ENCODE data around the gene PNLIPRP1.

Gene PNLIPRP1

DNA sequence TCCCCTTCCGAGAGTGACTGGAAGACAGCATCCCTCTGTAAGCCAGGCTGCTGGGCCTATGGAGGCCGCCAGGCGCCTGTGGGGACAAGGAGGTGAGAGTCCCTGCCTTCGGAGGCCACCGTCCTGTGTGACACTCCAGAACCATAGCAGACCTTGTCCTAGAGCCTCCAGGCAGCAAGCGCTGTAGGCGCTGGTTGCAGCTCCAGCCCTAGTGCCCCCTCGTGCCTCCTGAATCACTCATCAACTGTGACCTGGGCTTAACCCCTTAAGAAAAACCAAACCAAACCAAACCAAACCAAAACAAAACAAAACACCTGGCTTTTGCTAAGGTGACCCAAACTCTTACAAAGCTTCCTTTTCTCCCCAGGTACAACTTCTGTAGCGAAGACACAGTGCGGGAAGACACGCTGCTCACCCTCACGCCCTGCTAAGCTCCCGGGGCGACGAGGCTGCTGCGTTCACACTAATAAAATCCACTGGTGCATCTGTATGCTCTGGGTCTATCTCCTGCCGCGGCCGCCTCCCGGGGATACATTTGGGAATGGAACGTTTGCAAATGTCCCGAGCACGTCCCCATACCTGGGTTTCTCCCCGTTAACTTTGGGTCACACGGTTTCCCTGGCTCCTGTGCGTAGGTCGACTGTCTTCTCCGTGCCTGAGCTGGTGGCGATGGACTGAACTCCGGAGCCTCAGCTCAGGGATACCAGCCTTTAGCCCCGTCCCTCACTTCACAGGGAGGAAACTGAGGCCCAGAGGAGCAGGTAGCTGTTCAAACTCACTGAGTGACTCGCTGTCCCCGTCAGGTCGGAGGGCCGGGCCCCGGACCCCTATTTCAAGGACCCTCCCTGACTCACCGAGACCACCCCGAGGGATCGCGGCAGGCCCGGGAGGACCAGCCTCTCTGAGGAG lies 18.2 kb downstream of the PNLIPRP1 start:
- TF ChIP-seq, protein P1, sequence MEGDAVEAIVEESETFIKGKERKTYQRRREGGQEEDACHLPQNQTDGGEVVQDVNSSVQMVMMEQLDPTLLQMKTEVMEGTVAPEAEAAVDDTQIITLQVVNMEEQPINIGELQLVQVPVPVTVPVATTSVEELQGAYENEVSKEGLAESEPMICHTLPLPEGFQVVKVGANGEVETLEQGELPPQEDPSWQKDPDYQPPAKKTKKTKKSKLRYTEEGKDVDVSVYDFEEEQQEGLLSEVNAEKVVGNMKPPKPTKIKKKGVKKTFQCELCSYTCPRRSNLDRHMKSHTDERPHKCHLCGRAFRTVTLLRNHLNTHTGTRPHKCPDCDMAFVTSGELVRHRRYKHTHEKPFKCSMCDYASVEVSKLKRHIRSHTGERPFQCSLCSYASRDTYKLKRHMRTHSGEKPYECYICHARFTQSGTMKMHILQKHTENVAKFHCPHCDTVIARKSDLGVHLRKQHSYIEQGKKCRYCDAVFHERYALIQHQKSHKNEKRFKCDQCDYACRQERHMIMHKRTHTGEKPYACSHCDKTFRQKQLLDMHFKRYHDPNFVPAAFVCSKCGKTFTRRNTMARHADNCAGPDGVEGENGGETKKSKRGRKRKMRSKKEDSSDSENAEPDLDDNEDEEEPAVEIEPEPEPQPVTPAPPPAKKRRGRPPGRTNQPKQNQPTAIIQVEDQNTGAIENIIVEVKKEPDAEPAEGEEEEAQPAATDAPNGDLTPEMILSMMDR (IDR thresholded peaks at IDR 0.05; ENCODE audit: extremely low read depth, insufficient read depth, missing control alignments) = no peak
- in situ Hi-C loops (cut with MboI; ENCODE audit: low pct_unique_long_range_greater_than_20kb, low sequenced_read_pairs, unreplicated experiment) = no loop called here
- DNase-seq (ENCODE audit: low spot score) = no peak

DNA sequence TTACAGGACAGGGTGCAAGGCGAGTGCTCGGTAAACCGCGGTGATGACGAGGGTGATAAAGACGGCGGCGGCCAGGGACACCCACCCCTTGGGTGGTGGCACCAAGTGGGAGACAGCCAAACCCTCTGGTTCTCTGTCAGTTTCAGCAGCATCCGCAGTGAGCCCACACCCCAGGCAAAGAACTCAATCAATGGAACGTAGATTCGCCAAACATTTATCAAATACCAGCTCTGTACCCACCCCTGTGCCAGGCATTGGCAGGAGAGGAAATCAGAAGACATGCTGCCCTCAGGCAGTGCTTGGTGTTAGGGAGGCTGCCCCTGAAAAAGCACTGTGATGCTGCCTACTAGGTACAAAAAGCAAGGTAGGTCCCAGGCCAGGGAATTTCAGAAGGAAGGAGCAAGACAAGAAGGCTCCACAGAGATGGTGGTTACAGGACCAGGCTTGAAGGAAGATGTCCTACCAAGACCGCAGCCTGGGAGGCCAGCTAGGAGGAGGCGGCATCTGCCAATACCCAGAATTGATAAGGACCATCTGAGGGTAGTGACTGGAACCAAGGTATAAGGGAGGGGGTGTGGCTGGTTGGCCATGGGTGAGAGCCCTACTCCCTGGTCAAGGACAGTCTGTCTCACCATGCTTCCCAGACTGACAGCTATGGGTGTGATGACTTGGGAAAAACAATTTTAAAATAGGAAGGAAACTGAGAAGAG lies 19.8 kb downstream of the PNLIPRP1 start:
- no peak for DNase-seq (ENCODE audit: low spot score)
- in situ Hi-C loops (cut with MboI; ENCODE audit: low pct_unique_long_range_greater_than_20kb, low sequenced_read_pairs, unreplicated experiment) = no loop called here

DNA sequence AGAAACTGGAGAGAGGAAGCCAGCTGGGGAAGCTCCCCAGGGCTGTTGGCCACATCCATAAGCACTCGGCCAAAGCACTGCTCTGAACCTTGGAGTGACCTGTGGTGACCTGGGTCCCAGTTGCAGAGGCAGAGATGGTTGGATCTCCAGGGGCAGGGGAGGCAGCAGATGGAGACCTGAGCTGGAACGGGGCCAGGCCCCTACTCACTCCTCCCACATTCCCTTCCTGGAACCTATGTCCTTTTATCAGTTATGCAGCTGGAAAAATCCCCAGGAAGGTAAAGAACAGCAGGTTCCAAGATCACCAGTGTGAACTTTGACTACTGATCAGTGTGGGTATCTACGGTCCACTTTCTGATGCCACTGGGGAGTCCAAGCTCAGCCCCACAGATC lies 20.4 kb downstream of the PNLIPRP1 start:
- in situ Hi-C loops (cut with MboI; ENCODE audit: low pct_unique_long_range_greater_than_20kb, low sequenced_read_pairs, unreplicated experiment) = no loop called here
- DNase-seq (ENCODE audit: low spot score) = no peak
- TF ChIP-seq, protein P1 (IDR thresholded peaks at IDR 0.05; ENCODE audit: extremely low read depth, insufficient read depth, missing control alignments) = no peak

More for the DNA sequence above, 19.8 kb downstream of the PNLIPRP1 start:
- TF ChIP-seq, protein P1 (IDR thresholded peaks at IDR 0.05; ENCODE audit: extremely low read depth, insufficient read depth, missing control alignments) = no peak

DNA sequence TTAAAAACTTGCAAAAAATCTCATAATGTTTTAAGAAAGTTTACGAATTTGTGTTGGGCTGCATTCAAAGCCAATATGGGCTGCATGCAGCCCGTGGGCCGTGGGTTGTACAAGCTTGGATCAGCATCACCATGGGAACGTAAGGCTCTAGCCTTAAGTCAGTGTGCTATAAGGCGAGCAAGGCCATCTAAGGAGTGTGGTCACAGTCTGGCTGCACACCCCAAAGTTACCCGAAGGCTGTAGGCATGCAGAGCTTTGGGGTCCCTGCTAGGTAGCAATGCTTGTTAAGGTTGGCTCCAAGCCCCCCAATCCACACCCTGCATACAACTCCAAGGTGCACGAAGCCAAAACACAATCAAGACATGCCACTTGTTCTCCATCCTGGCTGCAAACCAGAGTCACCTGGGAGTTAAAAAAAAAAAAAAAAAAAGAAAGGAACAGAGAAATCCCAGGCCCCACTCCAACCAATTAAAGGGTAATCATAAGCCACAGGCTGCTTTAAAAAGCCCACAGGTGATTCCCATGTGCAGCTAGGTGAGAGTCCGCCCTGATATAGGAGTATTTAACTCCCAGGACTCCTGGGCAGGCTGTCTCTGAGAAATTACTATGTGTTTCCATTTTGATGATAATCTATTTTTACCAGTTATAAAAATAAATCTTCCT lies 21.5 kb downstream of the PNLIPRP1 start:
- TF ChIP-seq, protein P1 (IDR thresholded peaks at IDR 0.05; ENCODE audit: extremely low read depth, insufficient read depth, missing control alignments) = no peak
- DNase-seq (ENCODE audit: low spot score) = no peak
- in situ Hi-C loops (cut with MboI; ENCODE audit: low pct_unique_long_range_greater_than_20kb, low sequenced_read_pairs, unreplicated experiment) = no loop called here

DNA sequence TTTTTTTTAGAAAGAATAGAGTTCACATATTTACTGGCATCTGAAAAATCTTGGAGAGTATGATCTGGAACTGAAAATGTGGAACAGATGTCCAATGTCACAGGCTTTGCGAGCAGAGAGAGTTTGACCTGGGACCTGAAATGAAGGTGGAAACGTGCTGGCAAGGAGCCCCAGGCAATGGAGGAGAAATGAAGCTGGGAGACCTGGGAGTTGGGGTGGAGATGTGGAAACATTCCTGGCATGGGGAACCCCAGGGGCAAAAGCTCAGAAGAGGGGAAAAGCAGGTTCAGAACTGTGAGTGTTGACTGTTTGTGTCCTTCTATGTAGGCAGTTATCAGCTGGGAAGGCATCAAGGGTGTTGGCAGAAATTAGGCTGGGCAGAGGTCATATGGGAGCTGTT lies 22.7 kb downstream of the PNLIPRP1 start:
- TF ChIP-seq, protein P1 (IDR thresholded peaks at IDR 0.05; ENCODE audit: extremely low read depth, insufficient read depth, missing control alignments) = no peak
- in situ Hi-C loops (cut with MboI; ENCODE audit: low pct_unique_long_range_greater_than_20kb, low sequenced_read_pairs, unreplicated experiment) = no loop called here
- DNase-seq (ENCODE audit: low spot score) = no peak

DNA sequence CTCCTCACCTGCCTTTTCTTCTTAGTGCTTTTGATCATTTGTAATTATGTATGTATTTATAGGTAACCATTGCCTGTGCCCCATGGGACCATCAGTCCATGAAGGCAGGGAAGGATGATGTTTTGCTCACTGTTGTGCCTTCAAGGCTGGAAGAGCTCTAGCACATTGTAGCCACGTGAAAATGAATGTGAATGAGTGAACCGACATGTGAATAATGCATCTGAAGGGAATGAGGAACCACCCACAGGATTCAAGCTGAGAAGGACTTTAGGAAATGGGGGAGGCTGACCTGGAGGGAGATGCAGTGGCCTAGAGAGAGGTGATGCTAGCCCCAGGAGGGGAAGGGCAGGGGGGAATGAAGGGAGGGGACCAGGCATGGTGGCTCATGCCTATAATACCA lies 24.0 kb downstream of the PNLIPRP1 start:
- in situ Hi-C loops (cut with MboI; ENCODE audit: low pct_unique_long_range_greater_than_20kb, low sequenced_read_pairs, unreplicated experiment) = no loop called here
- DNase-seq (ENCODE audit: low spot score) = no peak
- TF ChIP-seq, protein P1 (IDR thresholded peaks at IDR 0.05; ENCODE audit: extremely low read depth, insufficient read depth, missing control alignments) = no peak

Measured in GM13977 (cell line).